GM21423 (cell line): ENCODE data around the gene SMC2.

Source experiments
- ATAC-seq: cut with Tn5 transposase; IDR thresholded peaks from one replicate; pipeline ENCODE4 v1.9.1; 2021; ENCODE audit warnings: mild to moderate bottlenecking, moderate library complexity; ENCODE audit not compliant: unreplicated experiment

Gene SMC2

GRCh38 chr9:104099630-104100029, 5.5 kb downstream of the SMC2 start:
- no peak for ATAC-seq

DNA sequence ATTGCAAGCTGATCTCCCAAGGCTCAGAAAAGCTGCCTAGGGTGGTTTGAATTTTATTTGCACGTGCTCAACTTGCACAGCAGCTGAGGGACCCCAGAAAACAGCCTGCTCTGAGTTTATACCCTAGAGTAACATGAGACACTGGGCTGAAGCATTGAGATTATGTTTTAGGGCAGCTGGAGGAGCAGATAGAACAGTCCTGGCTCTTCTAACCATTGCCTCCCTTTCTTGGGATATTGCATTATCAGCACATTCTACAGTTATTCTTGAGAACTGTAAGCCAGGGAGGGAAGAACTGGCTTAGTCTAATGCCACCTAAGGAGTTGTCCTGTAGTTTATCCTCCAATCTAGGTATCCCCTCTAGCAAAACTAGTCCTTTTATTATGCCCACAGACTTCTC, 10.3 kb downstream of the SMC2 start:
- ATAC-seq: no peak

- ATAC-seq: no peak
Measured at GRCh38 chr9:104107799-104108198, 13.7 kb downstream of the SMC2 start.

- ATAC-seq: no peak
Measured at GRCh38 chr9:104108315-104108714, 14.2 kb downstream of the SMC2 start.

- ATAC-seq: no peak
Measured at GRCh38 chr9:104110509-104110908, 16.4 kb downstream of the SMC2 start.

DNA sequence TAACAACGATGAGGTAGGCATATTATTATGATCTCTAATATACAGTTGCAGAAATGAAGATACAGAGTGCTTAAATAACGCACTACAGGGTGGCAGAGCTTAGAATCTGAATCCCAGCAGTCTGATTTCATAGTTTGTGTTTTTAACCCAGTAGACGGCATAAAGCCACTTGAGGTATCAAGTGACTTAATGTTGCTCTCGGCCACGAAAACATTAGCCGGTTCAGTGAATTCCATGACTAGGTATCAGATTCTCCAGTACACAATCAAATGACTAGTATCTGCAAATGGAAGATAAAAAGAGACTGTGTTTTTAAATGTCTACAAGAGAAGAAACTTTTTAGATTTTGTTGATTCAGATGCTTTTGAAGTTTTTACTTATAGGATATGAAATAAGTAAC, 24.8 kb downstream of the SMC2 start:
- no peak for ATAC-seq

GRCh38 chr9:104121022-104121421, 26.9 kb downstream of the SMC2 start:
- ATAC-seq: no peak

DNA sequence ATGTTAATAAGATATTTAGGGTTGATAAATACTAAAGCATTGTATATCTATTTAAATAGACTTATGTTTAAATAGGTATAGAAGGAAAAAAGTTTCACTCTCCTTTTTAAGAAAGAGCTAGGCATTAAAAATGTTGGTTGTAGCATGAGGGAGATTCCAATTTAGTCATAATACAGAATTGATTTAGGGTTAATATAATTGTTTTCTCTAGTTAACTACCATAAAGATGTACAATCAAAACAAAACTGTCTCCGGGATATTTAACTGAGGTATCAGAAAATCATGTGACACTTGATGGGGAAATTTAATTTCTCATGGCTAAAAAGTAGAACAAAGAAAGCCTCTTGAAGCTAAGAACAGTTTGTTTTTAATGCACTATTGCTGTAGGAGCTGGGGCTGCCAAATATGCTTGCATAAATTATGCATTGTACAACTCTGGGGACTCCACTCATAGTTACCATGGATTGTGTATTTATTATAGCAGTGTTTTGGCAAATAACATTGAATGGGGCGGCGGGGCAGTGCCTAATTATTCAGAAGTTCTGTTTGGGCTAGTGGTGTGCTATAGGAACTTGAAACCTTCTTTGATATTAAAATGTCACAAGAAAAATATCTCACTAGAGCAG, 44.2 kb downstream of the SMC2 start:
- no peak for ATAC-seq

- no peak for ATAC-seq
Measured at GRCh38 chr9:104142799-104143549, 48.9 kb downstream of the SMC2 start.

DNA sequence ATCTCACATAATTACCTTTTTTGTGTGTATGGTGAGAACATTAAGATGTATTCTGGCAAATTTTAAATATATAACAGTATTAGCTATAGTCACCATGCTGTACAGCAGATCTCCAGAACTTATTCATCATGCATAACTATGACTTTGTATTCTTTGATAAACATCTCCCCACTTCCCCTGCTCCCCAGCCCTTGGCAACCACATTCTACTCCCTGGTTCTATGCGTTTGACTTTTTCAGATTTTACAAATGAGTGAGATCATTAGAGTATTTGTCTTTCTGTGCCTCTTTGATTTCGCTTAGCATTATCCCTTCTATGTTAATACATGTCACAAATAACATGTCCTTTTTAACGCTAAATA, 49.4 kb downstream of the SMC2 start:
- no peak for ATAC-seq

GRCh38 chr9:104144336-104144735, 50.2 kb downstream of the SMC2 start:
- no peak for ATAC-seq

GRCh38 chr9:104173067-104173466, 79.0 kb downstream of the SMC2 start:
- ATAC-seq: no peak

DNA sequence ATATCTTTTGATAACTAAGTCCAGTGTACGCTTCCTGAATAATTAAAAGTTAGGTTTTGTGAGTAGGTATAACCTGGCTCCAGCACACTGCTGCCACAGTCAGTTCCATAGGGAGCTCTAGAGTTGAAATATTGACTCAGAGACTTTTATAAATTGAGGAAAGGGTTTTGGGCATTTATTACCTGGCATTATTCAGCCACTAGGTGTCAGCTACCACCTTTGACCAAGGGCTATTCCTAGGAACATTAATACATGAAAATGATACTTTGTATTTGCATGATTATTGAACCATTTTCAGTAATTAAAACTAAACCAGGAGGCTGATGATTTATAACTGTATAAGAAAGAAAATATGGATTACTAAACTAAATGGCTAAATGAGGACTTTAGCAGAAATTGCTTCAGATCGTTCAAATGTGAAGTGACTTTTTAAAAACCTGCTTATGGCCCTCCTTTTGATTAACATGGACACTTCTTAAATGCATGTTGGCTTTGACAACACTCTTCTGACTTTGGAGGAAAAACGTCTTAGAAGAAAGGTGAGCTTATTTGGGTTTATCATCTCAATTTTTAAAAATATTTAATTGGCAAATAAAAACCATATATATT, 83.0 kb downstream of the SMC2 start:
- ATAC-seq: peak; percentile 55

GRCh38 chr9:104177676-104178075, 83.6 kb downstream of the SMC2 start:
- ATAC-seq: peak; percentile 88
